AG04450 (cell line): ENCODE data around the gene CLDN7. TPM values are rescaled to one million over a fixed set of nuclear protein-coding genes. Genes with fewer than 3 reads are reported as not detected.

Experiments
- CTCF ChIA-PET: fragments of 300-600, 350-600 bp; formaldehyde crosslinking; extraction: SDS; loops from one replicate; lab custom pipeline; 2022; ENCODE audit warnings: antibody characterized with exemption, inconsistent platforms; lab: Charles Lee
- POLR2A ChIA-PET: fragments of 350-600 bp; formaldehyde crosslinking; extraction: SDS; loops from one replicate; lab custom pipeline; 2021; ENCODE audit warnings: antibody characterized with exemption, inconsistent platforms; lab: Yijun Ruan, JAX
- DNase-seq: peaks from one replicate; pipeline ENCODE4 v3.0.0-alpha.2; 2011; ENCODE audit warnings: low read depth, low spot score
- H3K27ac ChIP-seq: one replicate; pipeline ENCODE4 v1.5.1; 2012; ENCODE audit warnings: low read depth, low read length, control low read depth
- H3K27me3 ChIP-seq: one replicate; pipeline ENCODE4 v1.6.0; 2012; ENCODE audit warnings: low read length; ENCODE audit not compliant: control insufficient read depth, insufficient read depth
- H3K4me3 ChIP-seq: 2 replicates; pipeline ENCODE4 v1.5.1; 2011; ENCODE audit warnings: mild to moderate bottlenecking, low read depth, low read length, control low read depth
- H3K9me3 ChIP-seq: 2 replicates; pipeline ENCODE4 v1.5.1; 2012; ENCODE audit warnings: low read length; ENCODE audit not compliant: control insufficient read depth, insufficient read depth
- polyA plus RNA-seq: library from polyadenylated mRNA; depleted of rRNA; stranded (reverse); fragments of >200 nt; gene quantifications from 2 replicates; pipeline ENCODE4 v1.2.3, GENCODE V29; 2011
- TF ChIP-seq, protein P1 (sequence below): IDR thresholded peaks from 2 replicates; pipeline ENCODE4 v1.5.1; 2011; ENCODE audit warnings: low read depth, low read length, control low read depth, inconsistent platforms

The CLDN7 gene
- polyA plus RNA-seq, 1 experiment = 0.84 TPM

DNA sequence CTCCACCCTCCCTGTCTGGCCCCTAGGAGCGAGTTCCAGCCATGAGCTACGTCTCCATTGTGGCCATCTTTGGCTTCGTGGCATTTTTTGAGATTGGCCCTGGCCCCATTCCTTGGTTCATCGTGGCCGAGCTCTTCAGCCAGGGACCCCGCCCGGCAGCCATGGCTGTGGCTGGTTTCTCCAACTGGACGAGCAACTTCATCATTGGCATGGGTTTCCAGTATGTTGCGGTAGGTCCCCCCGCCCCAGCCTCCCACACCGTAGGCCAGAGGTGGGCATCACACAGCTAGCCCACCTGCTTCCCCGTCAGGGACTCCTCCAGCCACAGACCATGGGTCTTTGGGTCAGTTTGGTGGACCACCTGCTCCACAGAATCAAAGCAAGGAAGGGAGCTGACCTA is 23.4 kb upstream of the CLDN7 start:
- DNase-seq = no peak
- CTCF ChIA-PET = interaction anchor here (1.4 to 3.4 kb wide), 2 partner anchors 11 to 275 kb away, joined by 5 to 17 read pairs; no protein-coding TSS in a partner anchor
- TF ChIP-seq, protein P1, sequence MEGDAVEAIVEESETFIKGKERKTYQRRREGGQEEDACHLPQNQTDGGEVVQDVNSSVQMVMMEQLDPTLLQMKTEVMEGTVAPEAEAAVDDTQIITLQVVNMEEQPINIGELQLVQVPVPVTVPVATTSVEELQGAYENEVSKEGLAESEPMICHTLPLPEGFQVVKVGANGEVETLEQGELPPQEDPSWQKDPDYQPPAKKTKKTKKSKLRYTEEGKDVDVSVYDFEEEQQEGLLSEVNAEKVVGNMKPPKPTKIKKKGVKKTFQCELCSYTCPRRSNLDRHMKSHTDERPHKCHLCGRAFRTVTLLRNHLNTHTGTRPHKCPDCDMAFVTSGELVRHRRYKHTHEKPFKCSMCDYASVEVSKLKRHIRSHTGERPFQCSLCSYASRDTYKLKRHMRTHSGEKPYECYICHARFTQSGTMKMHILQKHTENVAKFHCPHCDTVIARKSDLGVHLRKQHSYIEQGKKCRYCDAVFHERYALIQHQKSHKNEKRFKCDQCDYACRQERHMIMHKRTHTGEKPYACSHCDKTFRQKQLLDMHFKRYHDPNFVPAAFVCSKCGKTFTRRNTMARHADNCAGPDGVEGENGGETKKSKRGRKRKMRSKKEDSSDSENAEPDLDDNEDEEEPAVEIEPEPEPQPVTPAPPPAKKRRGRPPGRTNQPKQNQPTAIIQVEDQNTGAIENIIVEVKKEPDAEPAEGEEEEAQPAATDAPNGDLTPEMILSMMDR = no peak
- H3K4me3 ChIP-seq = no peak overlapping the region
- H3K27me3 ChIP-seq = peaks cover 71% of the 10 kb centered on the region
- no peak overlapping the region for H3K27ac ChIP-seq
- H3K9me3 ChIP-seq = no peaks in the 10 kb centered on the region; the same call in 1 of the 2 replicates
- POLR2A ChIA-PET = no interaction called here

DNA sequence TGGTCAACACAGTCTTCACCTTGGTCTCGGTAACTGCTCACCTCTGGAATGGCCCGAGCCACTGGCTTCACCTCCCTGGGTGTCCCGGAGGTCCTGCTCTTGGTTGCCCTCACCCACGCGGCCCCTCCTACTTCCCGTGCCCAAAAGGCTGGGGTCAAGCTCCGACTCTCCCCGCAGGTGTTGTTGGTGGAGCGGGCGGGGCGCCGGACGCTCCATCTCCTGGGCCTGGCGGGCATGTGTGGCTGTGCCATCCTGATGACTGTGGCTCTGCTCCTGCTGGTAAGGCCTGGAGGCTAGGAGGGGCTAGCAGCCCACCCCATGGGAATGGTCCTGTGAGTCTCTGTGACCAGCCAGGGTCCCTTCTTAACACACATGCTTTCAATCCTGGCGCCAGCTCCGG is 22.6 kb upstream of the CLDN7 start:
- Histone ChIP-seq H3K4me3 (no peak overlapping the region), H3K9me3 (no peaks in the 10 kb centered on the region; the same call in 1 of the 2 replicates), H3K27me3 (peaks cover 64% of the 10 kb centered on the region), H3K27ac (no peak overlapping the region)
- CTCF ChIA-PET = interaction anchor here (1.4 to 3.4 kb wide), 2 partner anchors 11 to 275 kb away, joined by 5 to 17 read pairs; no protein-coding TSS in a partner anchor
- TF ChIP-seq, protein P1 = no peak
- no peak for DNase-seq
- POLR2A ChIA-PET = no interaction called here

DNA sequence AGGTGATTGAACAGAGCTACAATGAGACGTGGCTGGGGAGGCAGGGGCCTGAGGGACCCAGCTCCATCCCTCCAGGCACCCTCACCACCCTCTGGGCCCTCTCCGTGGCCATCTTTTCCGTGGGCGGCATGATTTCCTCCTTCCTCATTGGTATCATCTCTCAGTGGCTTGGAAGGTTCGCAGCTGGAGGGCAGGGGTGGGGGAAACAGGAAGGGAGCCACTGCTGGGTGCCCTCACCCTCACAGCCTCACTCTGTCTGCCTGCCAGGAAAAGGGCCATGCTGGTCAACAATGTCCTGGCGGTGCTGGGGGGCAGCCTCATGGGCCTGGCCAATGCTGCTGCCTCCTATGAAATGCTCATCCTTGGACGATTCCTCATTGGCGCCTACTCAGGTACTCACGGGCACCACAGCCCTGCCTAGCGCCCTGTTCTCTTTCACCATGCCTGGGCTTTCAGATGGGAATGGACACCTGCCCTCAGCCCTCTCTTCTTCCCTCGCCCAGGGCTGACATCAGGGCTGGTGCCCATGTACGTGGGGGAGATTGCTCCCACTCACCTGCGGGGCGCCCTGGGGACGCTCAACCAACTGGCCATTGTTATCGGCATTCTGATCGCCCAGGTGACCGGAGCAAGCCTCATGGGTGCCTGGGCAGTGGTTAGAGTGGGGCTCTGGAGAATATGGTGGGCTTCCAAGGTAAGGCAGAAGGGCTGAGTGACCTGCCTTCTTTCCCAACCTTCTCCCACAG is 21.4 kb upstream of the CLDN7 start:
- DNase-seq = no peak
- POLR2A ChIA-PET = no interaction called here
- H3K27ac ChIP-seq = no peak overlapping the region
- CTCF ChIA-PET = interaction anchor here (1.6 to 5.0 kb wide), 2 partner anchors 13 to 66 kb away, joined by 3 to 65 read pairs; no protein-coding TSS in a partner anchor
- H3K9me3 ChIP-seq = no peaks in the 10 kb centered on the region; the same call in 1 of the 2 replicates
- TF ChIP-seq, protein P1 = no peak
- no peak overlapping the region for H3K4me3 ChIP-seq
- peaks cover 54% of the 10 kb centered on the region for H3K27me3 ChIP-seq

DNA sequence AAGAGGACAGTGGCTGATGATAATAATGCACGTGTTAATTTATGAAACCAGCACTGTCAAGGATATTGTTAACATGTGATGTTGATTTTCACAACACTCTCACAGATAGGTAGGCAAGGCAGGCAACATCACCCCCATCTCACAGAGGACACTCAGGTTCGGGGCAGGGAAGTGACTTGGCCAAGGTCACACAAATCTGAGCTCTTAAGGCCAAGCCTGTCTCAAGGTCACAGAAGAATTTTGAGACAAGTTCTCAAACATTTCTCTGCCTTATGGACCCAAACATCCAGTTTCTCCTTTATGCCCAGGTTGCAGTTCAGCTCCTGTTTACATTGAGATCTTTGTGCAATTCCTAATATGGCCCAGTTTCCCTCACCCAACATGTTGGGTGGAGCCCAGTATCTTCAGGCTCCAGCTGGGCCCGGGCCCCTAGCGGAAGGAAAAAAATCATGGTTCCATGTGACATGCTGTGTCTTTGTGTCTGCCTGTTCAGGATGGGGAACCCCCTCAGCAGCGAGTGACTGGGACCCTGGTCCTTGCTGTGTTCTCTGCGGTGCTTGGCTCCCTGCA is 20.6 kb upstream of the CLDN7 start:
- ChIA-PET CTCF (interaction anchor here (0.7 to 5.0 kb wide), 4 partner anchors 9 to 67 kb away, joined by 3 to 65 read pairs (median 3); no protein-coding TSS in a partner anchor), POLR2A (no interaction called here)
- Histone ChIP-seq H3K9me3 (no peaks in the 10 kb centered on the region; the same call in 1 of the 2 replicates), H3K27ac (no peak overlapping the region), H3K27me3 (peaks cover 47% of the 10 kb centered on the region), H3K4me3 (no peak overlapping the region)
- TF ChIP-seq, protein P1 = no peak
- DNase-seq = no peak
